Common myeloid progenitor, CD34-positive (primary cell): ENCODE results near the gene RPS14.

Experiments
- CTCF ChIA-PET: fragments of 350-600 bp; sonication (Branson Sonifier 250); formaldehyde crosslinking; loops from one replicate; lab custom pipeline; 2021; ENCODE audit warnings: antibody characterized with exemption; lab: Charles Lee
- POLR2A ChIA-PET: fragments of 350-600 bp; sonication (Branson Sonifier 250); formaldehyde crosslinking; loops from one replicate; lab custom pipeline; 2021; ENCODE audit warnings: antibody characterized with exemption; lab: Charles Lee
- DNase-seq, 3 donors: peaks; one replicate each; pipeline versions ENCODE4 v3.0.0 to v3.0.0-alpha.2; 2013
- H3K27ac ChIP-seq, 2 experiments: 1 replicate in 1 of 2; 2 replicates in 1 of 2; pipeline ENCODE4 v1.7.0; 2013; ENCODE audit warnings: inconsistent platforms in 2 of 2, low read length in 2 of 2, mild to moderate bottlenecking in 2 of 2, low read depth in 1 of 2, moderate library complexity in 1 of 2; ENCODE audit not compliant: severe bottlenecking in 2 of 2, insufficient read depth in 1 of 2, poor library complexity in 1 of 2
- H3K27me3 ChIP-seq, 5 experiments: replicated peaks in 2 of 5; 1 replicate in 3 of 5; 2 replicates in 2 of 5; pipeline versions ENCODE4 v1.6.1 to v1.7.0; 2013; ENCODE audit warnings: low read length in 4 of 5, mild to moderate bottlenecking in 2 of 5, moderate library complexity in 2 of 5, inconsistent platforms in 1 of 5; ENCODE audit not compliant: insufficient read depth in 5 of 5, control insufficient read depth in 4 of 5
- H3K36me3 ChIP-seq, 4 experiments: 1 replicate in 2 of 4; 2 replicates in 2 of 4; pipeline versions ENCODE4 v1.6.1 to v1.7.0; 2013; ENCODE audit warnings: low read length in 3 of 4, control low read depth in 1 of 4, mild to moderate bottlenecking in 1 of 4; ENCODE audit not compliant: control insufficient read depth in 4 of 4, insufficient read depth in 4 of 4
- H3K4me1 ChIP-seq, 4 experiments: 1 replicate in 3 of 4; 2 replicates in 1 of 4; pipeline versions ENCODE4 v1.6.1 to v1.7.1; 2013; ENCODE audit warnings: low read length in 3 of 4, mild to moderate bottlenecking in 3 of 4, control low read depth in 1 of 4, inconsistent platforms in 1 of 4, moderate library complexity in 1 of 4; ENCODE audit not compliant: control insufficient read depth in 4 of 4, insufficient read depth in 4 of 4; ENCODE audit errors: control extremely low read depth in 1 of 4
- H3K4me3 ChIP-seq, 7 experiments: 1 replicate in 4 of 7; 2 replicates in 3 of 7; pipeline versions ENCODE4 v1.5.1 to v1.7.0; 2013; ENCODE audit warnings: mild to moderate bottlenecking in 7 of 7, low read length in 6 of 7, moderate library complexity in 6 of 7, inconsistent platforms in 2 of 7, low read depth in 2 of 7, control low read depth in 1 of 7; ENCODE audit not compliant: insufficient read depth in 4 of 7, control insufficient read depth in 1 of 7; ENCODE audit errors: extremely low read depth in 1 of 7
- H3K9me3 ChIP-seq, 5 experiments: 1 replicate in 4 of 5; 2 replicates in 1 of 5; pipeline versions ENCODE4 v1.6.1 to v1.7.1; 2013; ENCODE audit warnings: low read length in 4 of 5, mild to moderate bottlenecking in 2 of 5, inconsistent platforms in 1 of 5, low read depth in 1 of 5, moderate library complexity in 1 of 5; ENCODE audit not compliant: control insufficient read depth in 4 of 5, insufficient read depth in 2 of 5; ENCODE audit errors: control extremely low read depth in 1 of 5
- WGBS: methylation state at CpG from one replicate; pipeline ENCODE4 v1.1.5; 2013; ENCODE audit not compliant: insufficient coverage; 5-methylcytosine and 5-hydroxymethylcytosine counted together

Gene RPS14

GRCh38 chr5:150488519-150489359, 39.2 kb upstream of the RPS14 start:
- H3K4me1 ChIP-seq, result peaks cover 31 to 60% (median 45%) of the 10 kb centered on the region in 4 experiments

GRCh38 chr5:150487199-150488061, 37.9 kb upstream of the RPS14 start:
- Histone ChIP-seq H3K9me3 (no peaks in the 10 kb centered on the region), H3K27ac (peak overlapping the region in 1 of 2 experiments; percentile 79), H3K27me3 (no peaks in the 10 kb centered on the region), H3K36me3 (peaks cover 0 to 13% (median 0%) of the 10 kb centered on the region in 4 experiments), H3K4me3 (peak overlapping the region in 6 of 7 experiments; percentile 65 to 86 (median 76)), H3K4me1 (peaks cover 31 to 60% (median 45%) of the 10 kb centered on the region in 4 experiments)
- ChIA-PET CTCF (interaction anchor here (1.0 to 1.4 kb wide), 5 partner anchors 12 to 55 kb away, joined by 3 to 6 read pairs (median 4); no protein-coding TSS in a partner anchor), POLR2A (interaction anchor here (0.7 kb wide), 1 partner anchor 11 kb away, joined by 4 read pairs; no protein-coding TSS in a partner anchor)
- DNase-seq, result peak; percentile 36 to 71 (median 67)
- WGBS, result 58% methylated on average over 5 of the region's 10 CpGs

More at GRCh38 chr5:150488519-150489359, 39.2 kb upstream of the RPS14 start:
- peak in 1 of 3 donors; percentile 26 for DNase-seq
- Histone ChIP-seq H3K4me3 (peak overlapping the region in 2 of 7 experiments; percentile 6 to 82), H3K36me3 (peaks cover 0 to 20% (median 1%) of the 10 kb centered on the region in 4 experiments), H3K27me3 (no peaks in the 10 kb centered on the region), H3K27ac (peak overlapping the region in 1 of 2 experiments; percentile 55), H3K9me3 (no peaks in the 10 kb centered on the region)
- CTCF ChIA-PET, result interaction anchor here (0.7 to 1.4 kb wide), 6 partner anchors 9 to 54 kb away, joined by 3 to 6 read pairs (median 4); no protein-coding TSS in a partner anchor
- POLR2A ChIA-PET, result interaction anchor here (0.6 kb wide), 1 partner anchor 54 kb away, joined by 4 read pairs; no protein-coding TSS in a partner anchor
- WGBS, result 81% methylated on average over 11 of the region's 11 CpGs

DNA sequence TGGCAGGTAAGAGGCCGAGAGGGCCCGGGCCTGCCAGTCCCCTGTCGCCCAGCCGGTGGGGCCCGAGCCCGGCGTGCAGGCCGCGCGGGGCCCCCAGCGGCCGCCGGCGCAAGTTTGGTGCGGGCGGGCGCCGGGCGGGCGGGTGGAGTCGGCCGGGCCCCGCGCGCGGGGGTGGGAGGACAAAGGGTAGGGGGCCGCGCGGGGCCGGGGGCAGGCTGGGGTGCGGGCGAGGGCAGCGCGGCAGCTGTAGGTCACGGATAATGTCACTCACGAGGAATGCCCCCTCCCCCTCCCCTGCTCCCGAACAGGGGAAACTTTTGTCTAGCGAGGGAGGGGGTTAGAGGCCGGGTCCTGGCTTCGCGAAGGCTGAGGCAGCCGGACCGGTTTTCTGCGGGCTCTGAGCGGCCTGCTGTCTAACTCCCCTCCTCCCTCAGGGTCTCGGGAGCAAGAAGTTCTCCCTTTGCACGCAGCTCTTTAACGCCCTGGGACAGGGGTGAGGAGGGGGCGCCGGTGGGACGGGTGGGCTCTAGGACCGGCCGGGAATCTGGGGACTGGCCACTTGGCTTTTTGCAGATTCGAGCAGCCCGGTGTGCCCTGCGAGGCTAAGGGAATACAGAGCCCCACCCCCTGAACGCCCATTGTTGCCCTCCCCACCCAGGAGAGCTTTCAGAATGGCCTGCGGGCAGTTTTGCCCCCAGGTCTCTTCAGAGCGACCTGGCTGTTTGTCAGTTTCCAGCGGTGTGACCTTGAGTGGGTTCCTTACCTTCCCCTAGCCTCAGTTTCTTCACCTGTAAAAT, 37.1 kb upstream of the RPS14 start:
- peaks cover 31 to 58% (median 45%) of the 10 kb centered on the region in 4 experiments for H3K4me1 ChIP-seq
- H3K27ac ChIP-seq, result peak overlapping the region; percentile 33 to 79
- no peaks in the 10 kb centered on the region for H3K9me3 ChIP-seq
- H3K4me3 ChIP-seq, result peak overlapping the region; percentile 55 to 86 (median 75)
- DNase-seq, result peak; percentile 59 to 82 (median 75)
- H3K27me3 ChIP-seq, result no peaks in the 10 kb centered on the region
- H3K36me3 ChIP-seq, result peaks cover 0 to 7% (median 0%) of the 10 kb centered on the region in 4 experiments
- POLR2A ChIA-PET, result interaction anchor here (1.1 kb wide), 1 partner anchor 11 kb away, joined by 3 read pairs; no protein-coding TSS in a partner anchor
- CTCF ChIA-PET, result interaction anchor here (1.0 to 1.2 kb wide), 3 partner anchors 19 to 45 kb away, joined by 3 to 4 read pairs (median 3); no protein-coding TSS in a partner anchor
- under 1% methylated on average over 39 of the region's 60 CpGs for WGBS

DNA sequence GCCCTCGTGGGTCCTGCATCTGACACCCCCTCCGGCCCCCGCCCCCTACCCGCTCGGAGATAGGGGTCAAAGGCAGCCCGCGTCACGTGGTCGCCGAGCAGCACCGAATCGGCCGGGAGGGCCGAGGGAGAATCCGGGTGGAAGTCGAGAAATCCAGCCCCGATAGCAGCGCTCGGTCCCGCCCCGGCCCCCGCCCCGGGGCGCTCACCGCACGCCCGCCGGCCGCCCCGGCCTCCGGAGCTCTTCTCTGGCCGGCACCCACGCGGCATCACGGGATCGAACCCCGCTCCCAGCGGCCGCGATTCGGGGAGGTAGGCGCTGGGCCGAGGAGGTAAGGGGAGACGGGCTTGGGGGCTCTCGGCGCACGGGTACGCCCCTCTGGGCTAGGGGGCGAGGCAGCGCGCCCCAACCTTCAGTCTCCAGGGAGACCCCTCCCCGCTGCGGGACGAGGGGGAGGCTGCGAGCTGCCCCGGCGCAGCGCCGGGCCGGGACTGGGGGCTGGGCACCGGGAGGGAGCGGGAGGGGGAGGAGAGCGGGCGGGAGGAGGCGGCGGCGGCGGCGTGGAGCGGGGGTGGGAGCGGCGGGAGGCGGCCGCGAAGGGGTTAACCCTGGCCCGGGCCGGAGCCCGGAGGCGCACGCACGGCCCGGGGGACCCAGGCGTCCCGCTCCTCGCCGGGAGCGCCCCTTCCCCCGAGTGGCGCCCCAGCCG, 36.3 kb upstream of the RPS14 start:
- POLR2A ChIA-PET, result interaction anchor here (1.1 kb wide), 1 partner anchor 10 kb away, joined by 3 read pairs; no protein-coding TSS in a partner anchor
- Histone ChIP-seq H3K27me3 (no peaks in the 10 kb centered on the region), H3K4me3 (peak overlapping the region; percentile 52 to 86 (median 75)), H3K9me3 (no peaks in the 10 kb centered on the region), H3K4me1 (peaks cover 24 to 53% (median 42%) of the 10 kb centered on the region in 4 experiments), H3K27ac (peak overlapping the region in 1 of 2 experiments; percentile 61), H3K36me3 (peaks cover 0 to 5% (median 0%) of the 10 kb centered on the region in 4 experiments)
- DNase-seq, result peak in 2 of 3 donors; percentile 43 to 56
- CTCF ChIA-PET, result interaction anchor here (0.8 to 1.2 kb wide), 3 partner anchors 24 to 36 kb away, joined by 3 to 4 read pairs (median 3); no protein-coding TSS in a partner anchor
- WGBS, result under 1% methylated on average over 64 of the region's 90 CpGs

DNA sequence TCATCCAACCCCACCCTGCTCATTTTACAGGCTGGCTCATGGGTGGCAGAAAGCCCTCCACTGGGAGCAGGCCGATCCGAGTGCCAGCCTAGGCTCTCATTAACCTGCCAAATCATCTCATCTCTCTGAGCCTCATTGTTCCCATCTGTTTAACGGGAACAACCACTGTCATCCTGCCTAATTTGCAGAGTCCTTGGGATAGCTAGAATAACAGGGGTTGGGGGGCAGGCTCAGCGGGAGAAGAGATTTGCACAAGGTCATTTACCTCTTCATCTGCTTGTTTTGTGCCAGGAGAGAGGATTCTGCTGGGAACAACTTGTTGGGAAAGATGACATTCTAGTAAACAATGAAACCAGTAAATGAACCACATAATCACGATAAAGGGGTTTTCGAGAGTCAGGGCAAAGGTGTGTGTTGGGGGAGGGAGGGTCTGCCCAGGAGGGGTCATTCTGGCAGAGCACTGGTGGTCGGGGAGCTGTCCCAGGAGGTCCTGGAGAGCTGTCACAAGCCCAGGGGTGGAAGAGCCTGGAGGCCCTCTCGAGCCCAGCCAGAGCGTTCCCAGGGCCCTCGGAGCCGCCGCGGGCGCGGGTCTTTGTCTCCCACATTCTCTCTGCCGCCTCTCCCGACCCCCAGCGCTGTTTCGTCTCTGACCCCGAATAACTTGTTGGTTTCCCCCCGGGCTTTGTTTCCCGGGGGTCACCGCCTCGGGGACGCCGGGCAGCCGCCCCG, 35.6 kb upstream of the RPS14 start:
- peak in 2 of 3 donors; percentile 9 to 11 for DNase-seq
- Histone ChIP-seq H3K4me1 (peaks cover 20 to 51% (median 35%) of the 10 kb centered on the region in 4 experiments), H3K27ac (no peak overlapping the region), H3K9me3 (no peaks in the 10 kb centered on the region), H3K4me3 (peak overlapping the region; percentile 52 to 86 (median 75)), H3K27me3 (no peaks in the 10 kb centered on the region), H3K36me3 (peaks cover 0 to 4% (median 0%) of the 10 kb centered on the region in 4 experiments)
- WGBS, result 39% methylated on average over 23 of the region's 28 CpGs
- CTCF ChIA-PET, result interaction anchor here (0.8 to 1.5 kb wide), 7 partner anchors 20 to 67 kb away, joined by 3 to 4 read pairs (median 3); no protein-coding TSS in a partner anchor
- POLR2A ChIA-PET, result interaction anchor here (0.7 kb wide), 1 partner anchor 449 kb away, joined by 3 read pairs; no protein-coding TSS in a partner anchor
